HT1080 (cell line): ENCODE results near the gene RSPH6A. TPM values are rescaled to one million over a fixed set of nuclear protein-coding genes. Genes with fewer than 3 reads are reported as not detected.

Source experiments
- DNase-seq: peaks from one replicate; pipeline ENCODE4 v3.0.0-alpha.2; 2015; ENCODE audit warnings: low read depth
- polyA plus RNA-seq, 2 experiments: library from polyadenylated mRNA; depleted of rRNA; stranded (reverse); fragments of >200 nt; gene quantifications; 2 replicates each; pipeline ENCODE4 v1.2.3, GENCODE V29; 2015
- total RNA-seq: library from RNA; depleted of rRNA; stranded (reverse); fragments of >200 nt; shearing (Covaris generic); gene quantifications from 2 replicates; pipeline ENCODE4 v1.2.3, GENCODE V29; 2014; rRNA removed

The RSPH6A gene
- 0.13 TPM in 1 of 2 replicates, not detected in the other for total RNA-seq
- polyA plus RNA-seq (2015; cell fraction: cytosol; rRNA removed), result not detected in 2 replicates
- 0.09 TPM in 1 of 2 replicates, not detected in the other for polyA plus RNA-seq (2015; cell fraction: nucleus; rRNA removed)

- DNase-seq, result no peak
Observed at GRCh38 chr19:45814851-45815480, at the start of gene RSPH6A. TSS of gene RSPH6A (minus strand) at chr19:45815308. CDS start at chr19:45815176, 132 bp downstream.

GRCh38 chr19:45864629-45865082 is 49.5 kb upstream of the RSPH6A start:
- DNase-seq, result no peak

- DNase-seq, result peak; percentile 58
Observed at GRCh38 chr19:45863840-45864628, 48.9 kb upstream of the RSPH6A start, which contains the start of gene FOXA3. TSS of gene FOXA3 (plus strand) at chr19:45864326. CDS start at chr19:45864457, 131 bp downstream.

- no peak for DNase-seq
Observed at GRCh38 chr19:45863335-45863839, 48.3 kb upstream of the RSPH6A start.

GRCh38 chr19:45862564-45863334 is 47.6 kb upstream of the RSPH6A start, which contains the start of gene SYMPK:
TSS of gene SYMPK (minus strand) at chr19:45863147. CDS start at chr19:45854495, 8,652 bp downstream.
- peak; percentile 98 for DNase-seq

GRCh38 chr19:45862271-45862563 is 47.1 kb upstream of the RSPH6A start:
- DNase-seq, result no peak

GRCh38 chr19:45860359-45861259 is 45.5 kb upstream of the RSPH6A start:
- DNase-seq, result no peak

- DNase-seq, result no peak
Observed at GRCh38 chr19:45854167-45854778, 39.2 kb upstream of the RSPH6A start.

GRCh38 chr19:45852983-45853382 is 37.9 kb upstream of the RSPH6A start:
- DNase-seq, result no peak

- DNase-seq, result no peak
Observed at GRCh38 chr19:45852145-45852750, 37.1 kb upstream of the RSPH6A start.

GRCh38 chr19:45848922-45849321 is 33.8 kb upstream of the RSPH6A start:
- no peak for DNase-seq

- no peak for DNase-seq
Observed at GRCh38 chr19:45847663-45848062, 32.6 kb upstream of the RSPH6A start.

GRCh38 chr19:45842198-45842597 is 27.1 kb upstream of the RSPH6A start:
- no peak for DNase-seq

GRCh38 chr19:45834970-45835369 is 19.9 kb upstream of the RSPH6A start:
- DNase-seq, result no peak

- no peak for DNase-seq
Observed at GRCh38 chr19:45828945-45829344, 13.8 kb upstream of the RSPH6A start.

GRCh38 chr19:45828523-45828922 is 13.4 kb upstream of the RSPH6A start:
- DNase-seq, result no peak

- no peak for DNase-seq
Observed at GRCh38 chr19:45827459-45828093, 12.5 kb upstream of the RSPH6A start.

GRCh38 chr19:45826934-45827333 is 11.8 kb upstream of the RSPH6A start:
- DNase-seq, result no peak
